NCI-H446 (cell line): Measurements from ENCODE around the gene SGMS1.

Experiments used
- DNase-seq, 2 experiments: peaks; one replicate each; lab custom pipeline; 2025; lab: John Stamatoyannopoulos, UW

SGMS1 gene

GRCh38 chr10:50423448-50423847 is 200.3 kb downstream of the SGMS1 start:
- no peak for DNase-seq

GRCh38 chr10:50422259-50422658 is 201.5 kb downstream of the SGMS1 start:
- no peak for DNase-seq

- DNase-seq, result peak in 1 of 2 experiments; percentile 0
These were observed 202.6 kb downstream of the SGMS1 start for GRCh38 chr10:50421026-50421719.

- DNase-seq, result no peak
These were observed 203.6 kb downstream of the SGMS1 start for GRCh38 chr10:50420196-50420595.

GRCh38 chr10:50419756-50420155 is 204.0 kb downstream of the SGMS1 start:
- DNase-seq, result no peak

- DNase-seq, result no peak
These were observed 204.7 kb downstream of the SGMS1 start for GRCh38 chr10:50419091-50419490.

- DNase-seq, result no peak
These were observed 205.6 kb downstream of the SGMS1 start for GRCh38 chr10:50417886-50418830.

- no peak for DNase-seq
These were observed 206.3 kb downstream of the SGMS1 start for GRCh38 chr10:50417486-50417885.

GRCh38 chr10:50416881-50417280 is 206.9 kb downstream of the SGMS1 start:
- DNase-seq, result no peak

- DNase-seq, result no peak
These were observed 207.5 kb downstream of the SGMS1 start for GRCh38 chr10:50416181-50416824.

GRCh38 chr10:50415292-50415691 is 208.5 kb downstream of the SGMS1 start:
- no peak for DNase-seq

- DNase-seq, result no peak
These were observed 213.5 kb downstream of the SGMS1 start for GRCh38 chr10:50410066-50410811.

GRCh38 chr10:50407076-50407801 is 216.5 kb downstream of the SGMS1 start:
- DNase-seq, result no peak

GRCh38 chr10:50406457-50407070 is 217.2 kb downstream of the SGMS1 start:
- DNase-seq, result no peak

GRCh38 chr10:50405723-50406122 is 218.0 kb downstream of the SGMS1 start:
- no peak for DNase-seq

- no peak for DNase-seq
These were observed 219.6 kb downstream of the SGMS1 start for GRCh38 chr10:50404021-50404773.

- no peak for DNase-seq
These were observed 220.7 kb downstream of the SGMS1 start for GRCh38 chr10:50403074-50403473.

GRCh38 chr10:50402466-50402865 is 221.3 kb downstream of the SGMS1 start:
- no peak for DNase-seq

GRCh38 chr10:50400694-50401093 is 223.1 kb downstream of the SGMS1 start:
- no peak for DNase-seq

GRCh38 chr10:50398823-50399222 is 224.9 kb downstream of the SGMS1 start:
- DNase-seq, result no peak
